GM10847 (cell line): ENCODE data around the gene SF3B6.

Source experiments
- POLR2A ChIP-seq: IDR thresholded peaks from 2 replicates; pipeline ENCODE4 v1.6.1; 2011; ENCODE audit not compliant: insufficient read length; ENCODE audit errors: extremely low read depth

The SF3B6 gene

GRCh38 chr2:24045511-24046508, 30.3 kb downstream of the SF3B6 start:
- no peak for TF ChIP-seq POLR2A

DNA sequence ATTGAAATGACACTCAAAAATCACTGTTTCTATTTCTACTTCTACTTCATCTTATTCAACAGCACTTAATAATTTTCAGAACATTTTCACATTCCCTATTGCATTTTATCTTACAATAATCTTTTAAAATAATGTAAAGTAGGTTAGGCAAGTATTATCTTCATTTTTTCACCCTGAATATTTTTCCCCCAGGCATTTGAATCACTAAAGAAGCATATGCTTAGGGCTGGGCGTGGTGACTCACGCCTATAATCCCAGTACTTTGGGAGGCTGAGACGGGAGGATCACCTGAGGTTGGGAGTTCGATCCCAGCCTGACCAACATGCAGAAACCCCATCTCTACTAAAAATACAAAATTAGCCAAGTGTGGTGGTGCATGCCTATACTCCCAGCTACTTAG, 35.6 kb downstream of the SF3B6 start:
- no peak for TF ChIP-seq POLR2A

DNA sequence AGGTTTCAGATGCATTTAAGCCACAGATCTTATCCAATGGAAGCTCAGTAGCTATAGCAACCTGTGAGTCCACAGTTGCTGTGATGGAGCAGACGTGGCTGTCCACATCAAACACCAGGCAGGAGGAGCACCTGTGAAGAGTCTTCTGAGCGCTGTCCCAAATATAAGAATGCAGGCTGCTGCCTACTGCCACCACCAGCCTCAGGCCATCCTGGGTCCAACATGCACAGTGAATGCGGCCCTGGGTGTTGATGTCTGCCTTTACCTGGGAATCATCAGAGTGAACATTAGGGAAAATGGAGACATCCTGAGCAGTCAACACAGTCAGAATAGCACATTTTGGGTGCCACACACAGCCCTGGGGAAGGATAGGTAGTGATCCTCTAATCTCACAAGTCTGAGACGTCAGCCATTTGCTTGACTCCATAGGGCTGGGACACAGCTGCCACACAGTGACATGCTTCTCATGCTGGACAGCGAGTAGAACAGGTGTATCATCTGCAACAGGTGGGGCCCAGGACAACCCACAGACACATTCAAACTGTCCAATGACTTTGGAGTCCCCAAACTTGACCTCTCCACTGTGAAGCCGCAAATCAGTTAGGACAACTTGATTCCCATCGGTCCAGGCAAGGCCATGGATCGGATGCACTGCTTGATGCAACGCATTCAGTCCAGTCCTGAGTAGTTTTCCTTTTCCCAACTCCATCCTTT, 37.2 kb downstream of the SF3B6 start:
- TF ChIP-seq POLR2A: no peak

GRCh38 chr2:24026233-24026632, 49.9 kb downstream of the SF3B6 start:
- no peak for TF ChIP-seq POLR2A

DNA sequence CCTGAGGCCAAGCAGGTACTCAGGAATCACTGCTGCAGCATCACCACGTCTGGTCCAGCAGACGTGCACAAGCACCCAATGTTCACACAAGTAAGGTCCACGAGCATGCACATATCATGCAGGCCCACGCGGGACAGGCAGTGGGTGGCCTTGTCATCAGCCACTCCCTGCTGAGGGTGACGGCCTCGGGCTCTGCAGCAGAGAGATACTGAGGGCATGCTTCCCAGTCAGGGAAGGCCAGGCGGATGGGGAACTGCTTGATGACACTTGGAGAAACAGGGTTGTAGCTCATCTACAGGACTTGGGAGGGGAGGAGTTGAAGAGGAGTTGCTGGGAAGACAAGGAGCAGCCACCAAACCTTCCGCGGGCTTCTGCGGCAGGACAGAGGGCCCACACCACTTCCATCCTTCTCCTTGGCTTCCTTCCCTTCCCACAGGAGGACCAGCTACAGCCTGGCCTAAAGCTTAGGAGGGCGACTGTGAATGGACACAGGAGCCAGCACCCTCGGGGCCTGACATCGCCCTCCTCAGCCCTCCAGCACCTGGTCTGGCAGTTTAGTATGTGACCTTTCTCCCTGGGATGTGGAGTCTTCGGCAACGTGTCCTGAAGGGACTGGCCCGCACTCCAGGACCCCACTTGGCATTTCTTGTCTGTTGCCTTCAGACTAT, 51.0 kb downstream of the SF3B6 start:
- TF ChIP-seq POLR2A: no peak

- no peak for TF ChIP-seq POLR2A
Observed at GRCh38 chr2:24024018-24024417, 52.1 kb downstream of the SF3B6 start.

GRCh38 chr2:24022975-24023575, 53.1 kb downstream of the SF3B6 start:
- no peak for TF ChIP-seq POLR2A

GRCh38 chr2:24022324-24022974, 53.7 kb downstream of the SF3B6 start:
- no peak for TF ChIP-seq POLR2A

DNA sequence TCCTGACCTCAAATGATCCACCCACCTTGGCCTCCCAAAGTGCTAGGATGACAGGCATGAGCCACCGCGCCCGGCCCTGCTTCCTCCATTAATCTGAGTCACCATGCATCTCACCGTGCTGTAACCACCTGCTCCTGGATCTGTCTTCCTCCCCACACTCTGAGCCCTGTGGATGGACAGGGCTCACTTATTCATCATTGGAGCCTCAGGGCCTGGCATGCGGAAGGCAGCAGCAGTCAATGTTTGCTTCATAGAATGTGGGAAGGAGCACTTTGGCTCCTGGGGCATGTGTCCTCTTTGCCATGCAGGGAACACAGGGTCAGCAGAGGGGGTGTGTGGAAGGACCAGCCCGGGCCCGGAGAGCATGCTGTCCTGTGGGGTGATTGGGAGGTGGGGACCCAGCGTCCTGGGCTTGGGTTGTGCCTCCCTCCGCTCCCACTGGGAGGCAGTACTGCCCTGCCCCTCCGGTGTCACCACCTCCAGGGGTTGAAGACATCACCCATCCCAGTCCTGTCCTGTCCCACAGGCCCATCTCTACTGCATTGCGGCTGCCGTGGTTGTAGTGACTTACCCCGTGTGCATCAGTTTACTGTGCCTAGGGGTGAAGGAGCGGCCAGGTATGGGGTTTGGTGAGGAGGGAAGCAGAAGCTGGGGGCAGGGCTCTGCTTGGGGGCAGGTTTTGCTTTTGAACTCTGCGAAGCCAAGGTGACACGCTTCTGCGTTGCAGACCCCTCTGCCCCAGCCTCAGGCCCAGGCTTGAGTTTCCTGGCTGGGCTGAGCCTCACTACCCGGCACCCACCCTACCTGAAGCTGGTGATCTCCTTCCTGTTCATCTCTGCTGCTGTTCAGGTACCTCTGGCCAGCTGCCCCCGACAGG, 54.8 kb downstream of the SF3B6 start:
- TF ChIP-seq POLR2A: no peak

DNA sequence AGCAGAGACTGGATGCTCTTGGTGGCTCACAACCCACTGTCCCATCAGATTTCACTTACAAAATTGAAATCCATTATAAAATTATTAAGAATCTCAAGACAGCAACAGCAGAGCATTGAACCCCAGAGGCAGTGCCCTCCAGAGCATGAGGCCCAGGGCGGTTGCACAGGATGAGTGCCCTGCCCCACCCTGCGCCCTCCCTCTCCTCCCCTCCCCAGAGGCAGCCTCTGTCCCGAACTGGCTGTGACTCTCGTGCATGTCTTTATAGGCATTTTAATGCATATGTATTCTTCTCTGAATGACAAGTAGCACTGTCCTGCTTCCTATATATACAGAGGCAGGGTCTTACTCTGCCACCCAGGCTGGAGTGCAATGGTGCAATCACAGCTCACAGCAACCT, 55.9 kb downstream of the SF3B6 start:
- TF ChIP-seq POLR2A: no peak

- no peak for TF ChIP-seq POLR2A
Observed at GRCh38 chr2:24019729-24020128, 56.4 kb downstream of the SF3B6 start.

DNA sequence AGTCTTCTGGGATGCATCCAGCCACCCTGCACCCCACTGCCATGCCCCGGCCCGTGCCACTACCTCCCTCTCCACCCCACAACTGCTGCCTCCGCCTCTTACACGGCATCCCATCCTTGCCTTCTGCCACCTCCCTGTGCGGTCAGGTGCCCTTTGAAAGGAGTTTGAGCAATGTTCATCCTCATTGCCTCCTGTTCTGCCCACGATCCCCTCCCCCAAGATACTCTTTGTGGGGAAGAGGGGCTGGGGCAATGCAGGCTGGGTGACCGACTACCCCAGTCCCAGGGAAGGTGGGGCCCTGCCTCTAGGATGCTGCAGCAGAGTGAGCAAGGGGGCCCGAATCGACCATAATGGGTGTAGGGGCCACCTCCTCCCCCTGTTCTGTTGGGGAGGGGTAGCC, 57.9 kb downstream of the SF3B6 start:
- no peak for TF ChIP-seq POLR2A

DNA sequence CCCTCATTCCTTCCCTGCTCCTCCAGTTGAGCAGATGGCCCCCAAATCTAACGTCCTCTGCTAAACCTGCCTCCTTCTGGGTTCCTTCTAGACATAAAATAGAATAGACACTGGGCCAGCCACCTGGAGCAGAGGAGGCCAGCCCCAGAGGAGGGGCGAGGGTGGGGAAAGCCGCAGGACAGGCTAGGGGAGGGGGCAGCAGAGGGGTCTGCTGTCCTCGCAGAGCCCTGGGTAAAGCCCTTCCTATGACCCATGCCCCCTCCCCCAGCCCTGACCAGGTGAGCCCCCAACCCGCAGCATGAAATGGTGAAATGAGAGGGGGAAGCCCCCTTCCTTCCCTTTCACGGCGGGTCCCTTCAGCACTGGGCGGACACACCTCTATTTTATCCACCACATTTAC, 58.4 kb downstream of the SF3B6 start:
- no peak for TF ChIP-seq POLR2A
